HG03354 (cell line): ENCODE results near the gene TWNK.

ENCODE experiments used
- ATAC-seq: cut with Tn5 transposase; IDR thresholded peaks from one replicate; pipeline ENCODE4 v1.9.1; 2021; ENCODE audit warnings: mild to moderate bottlenecking; ENCODE audit not compliant: unreplicated experiment, poor library complexity, severe bottlenecking

TWNK gene

DNA sequence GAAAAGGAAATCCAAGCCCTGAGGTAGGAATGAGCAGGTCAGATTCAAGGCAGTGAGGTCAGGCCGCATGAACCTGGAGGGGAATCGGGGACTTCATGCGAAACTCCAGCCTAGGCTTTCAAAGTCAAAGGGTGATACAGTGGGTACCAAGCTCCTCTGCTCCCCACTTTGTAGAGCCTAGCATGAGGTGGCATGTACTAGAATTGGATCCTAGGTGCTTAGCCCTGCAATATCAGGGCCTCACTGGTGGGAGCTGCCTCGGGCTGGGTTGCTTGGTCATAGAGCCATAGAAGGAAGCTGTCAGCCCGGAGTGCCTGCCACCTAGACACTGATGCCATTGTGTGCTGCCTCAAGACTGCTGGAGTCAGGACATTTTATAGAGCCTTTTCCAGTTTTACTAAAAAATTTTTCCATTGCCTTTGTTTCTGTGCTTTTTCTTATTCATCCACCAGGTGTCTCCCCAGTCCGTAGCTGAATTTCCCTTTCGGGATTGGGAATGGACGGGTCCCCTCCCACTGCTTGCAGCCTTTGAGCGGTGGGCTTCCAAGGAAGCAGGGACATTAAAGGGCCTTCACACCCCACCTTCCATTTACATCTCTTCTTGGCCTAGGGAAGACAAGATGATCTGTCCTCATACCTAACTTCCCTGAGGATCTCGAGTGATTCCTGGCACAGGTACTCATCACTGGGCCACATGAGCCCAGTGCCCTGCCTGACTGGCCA, 6.8 kb downstream of the TWNK start:
- ATAC-seq = no peak

GRCh38 chr10:100995181-100995580, 7.8 kb downstream of the TWNK start:
- no peak for ATAC-seq

GRCh38 chr10:100996678-100997359, 9.5 kb downstream of the TWNK start:
- peak; percentile 23 for ATAC-seq

DNA sequence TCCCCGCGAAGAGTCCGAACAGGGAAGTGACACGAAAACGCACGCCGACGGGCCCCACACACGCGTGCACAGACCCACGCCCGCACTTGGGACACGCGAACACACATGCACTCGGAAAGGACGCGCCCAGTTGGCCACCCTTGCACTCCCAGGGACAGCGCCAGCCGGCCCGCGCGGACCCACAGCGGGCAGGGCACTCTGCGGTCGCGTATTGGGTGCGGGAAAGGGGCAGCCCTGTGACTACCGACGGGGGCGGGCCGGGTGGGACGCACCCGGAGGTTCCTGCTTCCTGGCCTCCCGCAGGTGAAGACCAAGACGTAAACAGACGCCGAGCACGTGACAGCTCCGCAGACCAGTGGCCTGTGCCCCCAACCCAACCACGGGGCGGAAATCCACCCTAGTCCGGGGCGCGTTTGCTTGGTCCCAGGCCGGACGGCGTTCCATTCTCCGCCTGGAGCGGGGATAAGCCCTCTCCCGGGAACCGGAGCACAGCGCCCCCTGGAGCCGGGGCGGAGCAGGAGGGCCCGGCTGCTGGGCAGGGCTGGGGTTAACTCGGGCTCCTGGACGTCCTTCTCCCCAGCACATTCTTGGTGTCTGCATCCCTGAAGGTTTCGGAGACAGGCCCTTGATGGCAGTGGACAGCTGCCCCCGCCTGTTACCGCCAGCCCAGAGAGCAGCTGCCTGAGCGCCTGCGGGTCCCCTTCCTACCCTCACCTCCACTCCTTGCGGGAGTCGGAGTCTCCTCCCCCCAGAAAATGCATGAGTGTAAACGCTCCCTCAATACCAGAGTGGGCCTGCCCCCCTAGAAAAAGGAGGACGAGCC, 10.2 kb downstream of the TWNK start:
- ATAC-seq = peak; percentile 41

DNA sequence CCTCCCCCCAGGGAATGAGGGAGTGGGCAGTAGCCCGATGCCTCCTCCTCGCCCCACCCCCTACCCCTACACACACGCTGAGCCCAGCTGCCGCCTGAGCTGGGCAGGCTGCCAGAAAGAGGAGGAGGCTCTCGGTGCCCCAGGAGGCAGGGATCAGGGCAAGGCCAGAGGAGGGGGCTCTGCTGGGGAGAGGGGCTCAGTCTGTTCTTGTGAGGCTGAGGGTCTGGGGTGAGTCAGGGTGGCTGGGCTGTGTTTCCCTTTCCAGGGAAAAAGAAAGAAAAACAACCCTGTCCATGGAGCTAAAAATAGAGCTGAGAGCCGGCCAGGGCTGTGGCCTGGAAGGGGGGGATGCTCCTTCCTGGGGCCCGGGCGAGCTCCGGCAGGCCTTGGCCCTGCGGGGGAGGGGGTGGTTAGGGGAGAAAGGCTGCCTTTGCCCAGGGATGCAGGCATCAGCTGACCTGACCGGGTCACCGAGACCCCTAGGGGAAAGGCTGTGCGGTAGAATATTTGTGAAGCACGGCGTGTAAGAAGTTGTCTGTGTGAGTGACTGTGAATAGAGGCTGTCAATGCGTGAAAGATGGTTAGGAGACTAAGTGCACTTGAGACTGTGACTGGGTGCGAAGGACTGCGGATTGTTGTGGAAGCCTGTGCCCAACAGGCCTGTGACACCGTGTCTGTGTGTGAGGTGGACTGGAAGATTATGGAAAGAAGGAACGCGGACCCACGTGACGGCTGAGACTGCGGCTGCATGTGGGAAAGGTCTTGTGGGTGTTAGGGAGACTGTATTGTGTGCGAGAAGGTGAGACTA, 11.0 kb downstream of the TWNK start:
- peak; percentile 28 for ATAC-seq

GRCh38 chr10:100998991-100999741, 11.8 kb downstream of the TWNK start:
- peak; percentile 55 for ATAC-seq

GRCh38 chr10:100999742-101000126, 12.4 kb downstream of the TWNK start, which contains the start of gene LZTS2:
LZTS2 (plus strand) TSS chr10:100999808; CDS start chr10:101002539, 2,731 bp downstream.
- no peak for ATAC-seq

DNA sequence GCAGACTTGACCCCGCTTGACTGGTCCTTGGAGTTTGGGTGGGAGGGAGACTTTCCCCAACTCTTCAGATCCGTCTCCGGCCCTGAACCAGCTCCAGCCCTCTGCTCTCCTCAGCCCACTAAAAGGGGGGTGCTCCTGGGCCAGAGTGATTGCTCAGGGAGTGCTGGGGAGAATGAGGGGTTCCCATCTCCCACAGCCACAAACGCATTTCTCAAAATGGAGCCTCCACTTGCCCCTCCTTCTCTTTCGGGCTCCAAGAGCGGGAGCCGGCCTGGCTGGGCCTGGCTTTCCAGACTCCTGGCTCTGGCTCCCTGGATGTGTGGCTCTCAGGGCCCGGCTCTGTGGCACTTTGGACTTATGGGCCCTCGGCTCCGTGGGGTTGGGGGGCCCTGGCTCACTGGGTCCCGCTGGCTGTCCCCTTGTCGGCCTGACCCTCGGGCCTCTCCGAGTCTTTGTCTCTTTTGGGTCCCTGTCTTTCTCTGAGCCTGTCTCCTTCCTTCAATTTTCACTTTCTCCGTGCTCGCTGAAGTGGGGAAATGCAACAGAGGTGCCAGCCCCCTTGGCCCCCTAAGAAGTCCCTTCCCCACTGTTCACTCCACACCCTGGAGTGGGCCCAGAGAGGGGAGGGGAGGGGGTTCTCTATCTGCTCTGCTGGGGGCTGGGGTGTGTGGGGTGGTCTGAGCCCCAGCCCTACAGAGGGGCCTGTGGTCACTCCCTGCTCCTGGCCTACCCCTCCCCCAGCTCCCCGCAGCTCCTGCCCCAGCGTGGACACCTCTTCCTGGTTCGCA, 13.0 kb downstream of the TWNK start:
- no peak for ATAC-seq

DNA sequence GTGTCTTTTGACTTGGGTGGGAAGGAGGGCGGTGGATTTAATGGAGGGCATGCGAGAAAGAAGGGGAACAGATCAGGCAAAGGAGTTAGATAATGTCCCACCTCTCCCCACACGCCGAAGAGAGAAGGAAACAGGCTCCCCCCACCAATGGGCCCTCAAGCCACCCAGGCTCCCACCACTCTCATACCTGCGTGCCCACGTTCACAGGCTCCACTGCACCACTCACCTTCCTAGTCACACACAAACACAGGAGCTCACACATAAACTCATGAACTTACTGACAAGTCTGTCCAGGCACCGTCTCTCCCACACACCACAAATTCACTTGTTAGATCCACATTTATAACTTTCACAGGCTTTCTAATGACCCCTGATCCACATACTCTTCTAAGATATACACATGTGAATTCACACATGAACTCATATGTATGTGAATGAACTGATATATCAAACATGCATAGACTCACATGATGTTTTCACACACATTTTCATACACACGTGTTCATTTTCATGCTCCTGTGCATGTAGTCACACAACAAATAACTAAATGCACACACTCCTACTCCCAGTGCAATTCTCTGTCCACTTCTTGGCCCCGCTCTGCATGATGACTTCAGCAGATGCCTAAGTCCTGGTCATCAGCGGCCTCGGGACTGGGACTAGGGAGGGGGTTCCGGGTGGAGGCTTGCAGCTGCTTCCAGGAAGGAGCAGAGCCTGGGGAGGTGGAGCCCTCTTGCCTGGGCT, 13.7 kb downstream of the TWNK start:
- ATAC-seq = no peak

DNA sequence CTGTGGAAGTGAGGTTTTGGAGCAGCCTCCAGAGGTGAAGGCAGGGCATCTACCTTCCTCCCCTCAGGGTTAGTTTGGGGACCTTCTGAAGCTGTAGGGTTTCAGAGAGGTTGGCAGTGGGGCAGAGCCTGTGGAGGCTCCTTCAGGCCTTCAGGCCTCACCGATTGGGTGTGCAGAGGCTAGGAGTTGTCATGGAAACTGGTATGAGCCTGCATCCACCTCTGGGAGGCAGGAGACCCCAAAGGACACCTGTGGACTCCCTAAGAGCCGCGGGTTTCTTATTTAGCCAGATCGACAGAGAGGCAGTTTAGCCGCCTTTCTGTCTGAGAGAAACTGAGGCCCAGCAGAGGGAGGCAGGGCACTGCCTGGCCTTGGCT, 14.3 kb downstream of the TWNK start:
- ATAC-seq = no peak

- no peak for ATAC-seq
These were observed 15.1 kb downstream of the TWNK start for GRCh38 chr10:101002456-101002855.

DNA sequence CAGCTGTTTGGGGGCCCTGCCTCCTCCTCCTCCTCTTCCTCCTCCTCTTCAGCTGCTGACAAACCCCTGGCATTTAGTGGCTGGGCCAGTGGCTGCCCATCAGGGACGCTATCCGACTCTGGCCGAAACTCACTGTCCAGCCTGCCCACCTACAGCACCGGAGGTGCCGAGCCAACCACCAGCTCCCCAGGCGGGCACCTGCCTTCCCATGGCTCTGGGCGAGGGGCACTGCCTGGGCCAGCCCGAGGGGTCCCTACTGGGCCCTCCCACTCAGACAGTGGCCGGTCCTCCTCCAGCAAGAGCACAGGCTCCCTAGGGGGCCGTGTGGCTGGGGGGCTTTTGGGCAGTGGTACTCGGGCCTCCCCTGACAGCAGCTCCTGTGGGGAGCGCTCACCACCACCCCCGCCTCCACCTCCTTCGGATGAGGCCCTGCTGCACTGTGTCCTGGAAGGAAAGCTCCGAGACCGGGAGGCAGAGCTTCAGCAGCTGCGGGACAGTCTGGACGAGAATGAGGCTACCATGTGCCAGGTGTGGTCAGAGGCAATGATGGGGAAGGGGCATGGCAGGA, 16.4 kb downstream of the TWNK start:
- no peak for ATAC-seq

GRCh38 chr10:101005361-101005760, 18.0 kb downstream of the TWNK start:
- no peak for ATAC-seq

- no peak for ATAC-seq
These were observed 18.7 kb downstream of the TWNK start for GRCh38 chr10:101005869-101006567.

DNA sequence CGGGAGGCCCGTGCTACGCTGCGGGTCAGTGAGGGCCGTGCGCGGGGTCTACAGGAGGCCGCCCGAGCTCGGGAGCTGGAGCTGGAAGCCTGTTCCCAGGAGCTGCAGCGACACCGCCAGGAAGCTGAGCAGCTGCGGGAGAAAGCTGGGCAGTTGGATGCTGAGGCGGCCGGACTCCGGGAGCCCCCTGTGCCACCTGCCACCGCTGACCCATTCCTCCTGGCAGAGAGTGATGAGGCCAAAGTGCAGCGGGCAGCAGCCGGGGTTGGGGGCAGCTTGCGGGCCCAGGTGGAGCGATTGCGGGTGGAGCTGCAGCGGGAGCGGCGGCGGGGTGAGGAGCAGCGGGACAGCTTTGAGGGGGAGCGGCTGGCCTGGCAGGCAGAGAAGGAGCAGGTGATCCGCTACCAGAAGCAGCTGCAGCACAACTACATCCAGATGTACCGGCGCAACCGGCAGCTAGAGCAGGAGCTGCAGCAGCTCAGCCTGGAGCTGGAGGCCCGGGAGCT, 19.3 kb downstream of the TWNK start:
- ATAC-seq = no peak

DNA sequence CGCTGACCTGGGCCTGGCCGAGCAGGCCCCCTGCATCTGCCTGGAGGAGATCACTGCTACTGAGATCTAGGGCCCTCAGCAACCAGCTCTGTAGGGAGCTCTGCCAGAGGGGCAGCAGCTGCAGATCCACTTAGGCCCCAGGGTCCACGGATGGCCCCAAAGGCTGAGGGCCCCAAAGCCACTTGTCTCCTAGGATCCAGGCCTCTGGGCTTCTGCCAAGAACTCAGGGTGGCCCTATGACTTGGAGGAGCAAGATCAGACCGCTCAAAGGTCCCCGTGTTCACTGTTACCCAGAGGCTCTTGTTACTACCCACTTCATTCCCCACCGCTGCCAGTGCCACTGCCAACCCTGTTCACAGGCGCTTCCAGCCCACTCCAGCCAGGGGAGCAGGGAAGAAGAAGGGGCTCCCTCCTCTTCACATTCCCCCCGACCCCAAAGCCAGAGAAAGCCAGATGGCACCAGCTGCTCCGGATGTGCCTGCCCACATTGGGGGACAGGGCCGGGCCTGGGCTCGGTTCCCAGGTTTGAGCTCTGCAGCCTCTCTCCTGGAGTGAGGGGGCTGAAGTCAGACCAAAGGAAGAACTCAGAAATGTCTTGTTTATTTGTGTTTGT, 19.9 kb downstream of the TWNK start:
- no peak for ATAC-seq
